HG02840 (cell line): ENCODE results near the gene FAM135A.
"Not testable (repeated sequence)": the region's sequence is repeated elsewhere in the genome, so short reads cannot be mapped to it uniquely, and the experiment has no call there.

Experiments
- ATAC-seq: cut with Tn5 transposase; IDR thresholded peaks from one replicate; pipeline ENCODE4 v1.9.1; 2021; ENCODE audit warnings: mild to moderate bottlenecking, moderate library complexity, moderate number of reproducible peaks; ENCODE audit not compliant: unreplicated experiment, low FRiP score

FAM135A gene

GRCh38 chr6:70530023-70530422 lies 116.7 kb downstream of the FAM135A start:
- no peak for ATAC-seq

DNA sequence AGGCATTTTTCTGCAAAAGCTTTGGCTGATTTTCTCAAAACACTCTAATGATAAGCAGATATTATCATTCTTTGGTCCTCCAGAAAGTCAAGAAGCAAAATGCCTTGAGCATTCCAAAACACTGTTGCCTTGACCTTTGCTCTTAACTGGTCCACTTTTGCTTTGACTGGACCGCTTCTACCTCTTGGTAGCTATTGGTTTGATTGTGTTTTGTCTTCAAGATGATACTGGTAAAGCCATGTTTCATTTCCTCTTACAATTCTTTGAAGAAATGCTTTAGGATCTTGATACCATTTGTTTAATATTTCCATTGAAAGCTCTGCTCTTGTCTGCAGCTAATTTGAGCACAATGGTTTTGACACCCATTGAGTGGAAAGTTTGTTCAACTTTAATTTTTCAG lies 117.8 kb downstream of the FAM135A start:
- ATAC-seq, result no peak

DNA sequence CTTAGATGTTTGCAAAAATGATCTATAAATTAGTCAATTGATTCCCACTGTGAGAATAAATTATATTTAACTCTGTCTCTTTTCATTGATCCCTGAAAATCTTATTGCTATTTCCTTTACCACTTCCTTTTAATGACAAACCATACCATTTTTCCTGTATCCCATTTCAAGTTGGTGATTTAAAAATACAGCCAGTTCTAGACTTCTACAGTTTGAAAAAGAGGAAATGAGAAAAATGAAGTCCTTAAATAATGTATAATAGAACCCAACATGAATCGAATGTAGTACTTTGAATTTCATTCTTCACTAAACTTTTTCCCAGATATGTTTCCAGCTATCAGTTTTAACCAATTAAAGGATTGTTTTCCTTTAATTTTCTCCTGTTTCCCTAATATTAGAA lies 124.0 kb downstream of the FAM135A start:
- ATAC-seq, result no peak

- no peak for ATAC-seq
Observed at GRCh38 chr6:70538376-70538775, 125.1 kb downstream of the FAM135A start.

- no peak for ATAC-seq
Observed at GRCh38 chr6:70547313-70547712, 134.0 kb downstream of the FAM135A start.

GRCh38 chr6:70547905-70548304 lies 134.6 kb downstream of the FAM135A start:
- no peak for ATAC-seq

GRCh38 chr6:70549327-70549726 lies 136.0 kb downstream of the FAM135A start:
- no peak for ATAC-seq

DNA sequence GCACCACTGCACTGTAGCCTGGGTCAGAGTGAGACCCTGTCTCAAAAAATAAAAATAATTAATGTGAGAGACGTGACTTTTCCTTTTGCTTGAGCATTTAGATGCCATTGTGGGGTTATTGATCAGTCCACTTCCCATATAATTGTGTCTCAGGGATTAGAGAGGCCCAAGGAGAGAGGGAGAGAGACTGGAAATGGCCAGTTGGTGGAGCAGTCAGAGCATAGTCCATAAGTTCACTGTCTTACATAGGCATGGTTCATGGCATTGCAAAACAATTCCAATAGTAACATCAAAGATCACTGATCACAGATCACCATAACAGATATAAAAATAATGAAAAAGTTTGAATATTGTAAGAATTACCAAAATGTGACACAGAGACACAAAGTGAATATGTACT lies 138.3 kb downstream of the FAM135A start:
- no peak for ATAC-seq

- not testable (repeated sequence) for ATAC-seq
Observed at GRCh38 chr6:70552286-70552940, 139.1 kb downstream of the FAM135A start.

GRCh38 chr6:70552974-70553373 lies 139.7 kb downstream of the FAM135A start:
- ATAC-seq, result no peak

DNA sequence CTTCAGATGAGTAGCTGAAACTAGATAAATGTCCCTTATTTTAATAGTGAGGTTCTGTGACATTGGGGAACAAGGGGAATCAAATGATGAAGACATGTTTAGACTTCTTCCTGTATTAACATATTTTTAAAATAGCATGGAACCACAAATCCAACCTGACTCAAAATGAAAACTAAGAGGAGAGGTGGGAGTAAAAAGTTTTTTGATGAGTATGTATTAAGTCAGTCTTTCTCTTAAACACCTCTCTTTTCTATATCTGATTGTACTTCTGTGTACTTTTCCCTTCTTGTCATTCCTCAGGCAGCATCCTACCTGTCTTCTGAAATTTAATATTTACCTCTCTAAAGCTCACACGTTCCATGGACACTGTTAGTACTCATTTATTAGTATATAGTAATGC lies 144.7 kb downstream of the FAM135A start:
- no peak for ATAC-seq

DNA sequence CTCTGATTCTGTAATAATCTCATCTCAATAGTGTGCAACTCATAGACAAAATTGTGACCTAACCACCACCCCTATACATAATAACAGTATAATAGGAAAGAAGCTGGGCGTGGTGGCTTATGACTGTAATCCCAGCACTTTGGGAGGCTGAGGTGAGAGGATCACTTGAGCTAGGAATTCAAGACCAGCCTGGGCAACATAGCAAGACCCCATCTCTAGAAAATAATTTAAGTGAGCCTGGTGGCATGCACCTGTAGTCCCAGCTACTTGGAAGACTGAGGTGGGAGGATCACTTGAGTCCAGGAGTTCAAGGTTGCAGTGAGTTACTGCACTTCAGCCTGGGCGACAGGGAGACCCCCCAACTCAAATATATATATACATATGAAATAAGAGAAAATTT lies 149.1 kb downstream of the FAM135A start:
- ATAC-seq, result not testable (repeated sequence)

DNA sequence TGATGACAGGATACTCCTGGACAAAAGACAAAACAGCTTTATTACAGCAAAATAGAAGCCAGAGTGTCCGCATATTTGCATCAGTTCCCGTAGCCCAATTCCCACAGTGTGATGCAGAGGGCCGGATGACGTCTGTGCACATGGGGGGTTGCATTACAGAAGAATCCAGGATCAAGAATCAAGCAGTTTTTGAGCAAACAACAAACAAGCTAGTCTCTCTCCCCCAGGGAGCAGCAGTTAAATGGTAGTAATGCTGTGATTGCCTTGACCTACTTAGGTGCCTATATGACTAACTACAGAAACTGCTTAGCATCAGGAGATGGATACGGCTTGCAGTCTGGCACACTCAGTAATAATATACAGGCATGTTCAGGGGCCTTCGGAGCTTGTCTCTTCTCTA lies 150.2 kb downstream of the FAM135A start:
- no peak for ATAC-seq

GRCh38 chr6:70566751-70567382 lies 153.6 kb downstream of the FAM135A start, which contains the start of gene SDHAF4:
SDHAF4 (plus strand) TSS chr6:70566930; CDS start chr6:70566941, 11 bp downstream.
- ATAC-seq, result peak; percentile 100

GRCh38 chr6:70574643-70575042 lies 161.3 kb downstream of the FAM135A start:
- no peak for ATAC-seq

DNA sequence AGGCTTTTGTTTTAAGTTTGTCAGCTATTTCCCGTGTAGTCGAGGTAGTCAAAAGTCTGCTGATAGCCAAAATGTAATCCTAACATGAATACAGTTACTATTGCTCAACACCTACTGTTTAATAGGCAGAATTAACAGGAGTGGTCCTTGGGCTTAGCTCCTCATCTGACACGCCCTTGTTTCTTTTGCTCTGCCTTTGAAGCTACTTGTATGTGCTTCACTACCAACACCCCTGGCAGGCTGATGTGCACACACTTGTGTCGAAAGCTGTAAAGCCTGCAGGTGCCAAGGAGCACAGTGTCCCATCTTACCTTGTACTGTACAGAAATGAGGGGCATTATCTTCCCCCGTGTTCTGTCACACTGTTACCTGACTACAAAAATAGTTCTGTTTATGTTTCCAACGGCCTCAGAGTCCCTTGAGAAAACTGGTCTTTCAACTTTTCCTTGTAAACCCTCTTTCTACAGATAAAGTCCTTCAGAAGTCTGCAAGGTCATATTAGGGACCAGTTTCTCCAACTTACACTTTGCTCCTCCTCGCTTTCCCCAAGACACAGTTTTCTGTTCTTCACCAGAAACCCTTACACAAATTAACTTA lies 162.7 kb downstream of the FAM135A start:
- no peak for ATAC-seq

DNA sequence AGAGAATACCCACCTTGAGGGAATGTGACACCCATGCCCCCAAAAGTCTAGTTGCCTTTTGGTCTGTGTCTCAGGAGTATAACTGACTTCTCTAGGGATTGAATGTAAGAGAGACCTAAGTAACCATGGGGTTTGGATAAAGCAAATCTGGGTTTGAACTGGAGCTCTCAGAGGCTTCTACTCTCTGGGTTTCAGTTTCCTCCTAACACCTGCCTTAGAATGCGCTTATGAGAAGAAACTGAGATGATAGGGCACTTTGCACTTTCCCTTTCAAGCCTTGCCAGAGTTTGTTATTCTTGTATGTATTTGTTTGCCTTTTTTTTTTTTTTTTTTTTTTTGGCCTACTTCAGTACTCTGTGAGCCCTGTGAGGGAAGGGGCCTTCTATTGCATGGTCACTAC lies 172.8 kb downstream of the FAM135A start:
- ATAC-seq, result peak; percentile 88

GRCh38 chr6:70590400-70590799 lies 177.1 kb downstream of the FAM135A start:
- ATAC-seq, result no peak

- ATAC-seq, result no peak
Observed at GRCh38 chr6:70592391-70593117, 179.2 kb downstream of the FAM135A start.

- no peak for ATAC-seq
Observed at GRCh38 chr6:70593118-70593486, 179.8 kb downstream of the FAM135A start.

- no peak for ATAC-seq
Observed at GRCh38 chr6:70599187-70599586, 185.9 kb downstream of the FAM135A start.
